ENCODE data around the gene NUBPL.

GRCh38 chr14:31568671-31569070 lies 7.5 kb downstream of the NUBPL start:
- TF ChIP-seq CTCF (IDR thresholded peaks at IDR 0.05) (no peak), ZFX (IDR thresholded peaks at IDR 0.05; ENCODE audit: borderline replicate concordance) (no peak)

Measured in 22Rv1 (cell line).